Pulmonary artery endothelial cell (primary cell): Measurements from ENCODE around the gene CAMKK1. TPM values are rescaled to one million over a fixed set of nuclear protein-coding genes. Genes with fewer than 3 reads are reported as not detected.
A peak's percentile ranks its signal among the peaks of the same experiment; 100 is the strongest.
"Not testable (repeated sequence)": the region's sequence is repeated elsewhere in the genome, so short reads cannot be mapped to it uniquely, and the experiment has no call there.

Source experiments
- DNase-seq: peaks from one replicate; pipeline ENCODE4 v3.0.0-alpha.2; 2011; ENCODE audit warnings: low read depth, low spot score
- total RNA-seq: library from RNA; depleted of rRNA; stranded (reverse); fragments of >200 nt; gene quantifications from 2 replicates; pipeline ENCODE4 v1.2.3, GENCODE V29; 2014

Gene CAMKK1
- total RNA-seq, 1 donor from 2014 or later: 3.4 TPM

DNA sequence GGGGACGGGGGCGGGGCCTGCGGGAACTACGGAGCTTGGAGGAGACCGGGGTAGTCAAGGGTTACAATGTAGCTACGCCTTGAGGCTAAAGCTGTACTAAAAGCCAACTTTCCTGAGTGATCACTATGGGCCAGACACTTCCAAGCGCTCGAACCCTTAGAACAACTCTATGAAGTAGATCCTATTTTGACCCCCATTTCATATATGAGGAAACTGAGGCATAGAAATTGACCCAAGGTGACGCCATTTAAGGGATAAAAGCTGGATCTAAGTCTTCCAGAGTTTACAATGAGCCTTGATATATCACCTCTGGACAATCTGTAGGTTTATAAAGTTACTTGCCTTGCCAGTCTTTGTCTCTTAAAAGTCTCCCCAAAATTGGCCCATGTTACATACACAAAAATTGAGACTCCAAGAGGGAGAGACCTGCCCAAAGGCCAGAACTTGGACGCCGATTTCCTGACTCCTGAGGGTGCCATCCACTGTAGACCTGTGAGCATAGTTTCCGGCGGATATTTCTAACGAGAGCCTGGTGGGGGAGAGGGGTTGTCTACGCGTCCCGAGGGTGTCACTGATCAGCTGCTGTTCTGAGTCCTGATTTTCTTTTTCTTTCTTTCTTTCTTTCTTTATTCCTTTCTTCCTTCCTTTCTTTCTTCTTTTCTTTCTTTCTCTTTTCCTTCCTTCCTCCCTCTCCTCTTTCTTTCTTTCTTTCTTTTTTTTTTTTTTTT is 46.3 kb downstream of the CAMKK1 start:
- DNase-seq: no peak

DNA sequence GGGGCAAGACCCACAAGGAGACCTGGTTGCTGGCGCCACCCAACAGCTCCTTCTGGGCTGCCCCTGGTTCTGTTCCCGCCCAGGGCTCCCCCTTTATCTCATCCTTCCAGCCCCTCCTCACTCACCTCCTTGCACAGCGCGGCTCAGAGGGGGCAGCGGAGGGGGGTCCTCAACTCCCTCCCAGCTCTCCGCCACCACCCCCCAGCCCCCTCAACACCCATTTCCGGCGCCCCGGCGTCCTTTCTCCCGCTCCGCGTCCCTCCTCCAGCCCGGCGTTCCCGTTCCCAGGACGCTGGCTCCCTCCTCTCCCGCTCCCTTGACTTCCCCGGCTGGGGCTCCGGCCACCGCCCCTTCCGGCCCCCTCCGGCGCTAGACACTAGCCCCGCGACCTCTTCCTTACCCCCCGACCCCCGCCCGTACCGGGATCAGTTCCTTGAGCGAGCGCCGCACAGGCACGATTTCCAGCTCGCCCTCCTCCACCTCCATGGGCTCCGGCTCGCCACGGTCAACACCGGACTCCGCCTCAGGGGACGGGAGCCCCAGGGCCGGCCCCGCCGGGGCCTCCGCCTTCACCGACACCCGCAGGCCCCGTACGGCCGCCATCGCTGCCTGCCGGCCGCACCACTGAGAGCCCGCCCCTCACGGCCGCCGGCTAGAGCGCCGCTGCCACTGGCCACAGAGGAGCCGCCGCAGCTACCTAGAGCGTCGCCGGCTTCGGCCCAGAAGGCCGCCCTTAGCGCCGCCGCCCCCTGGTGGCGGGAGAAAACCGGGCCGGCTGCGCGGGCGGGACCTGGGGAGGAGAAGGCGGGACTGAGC is 47.0 kb downstream of the CAMKK1 start, which contains the start of gene NCBP3:
Gene NCBP3 (minus strand): TSS at position 626 of the 816 bp plus-strand sequence. CDS start 23 bp downstream, at position 603.
- peak; percentile 84 for DNase-seq

DNA sequence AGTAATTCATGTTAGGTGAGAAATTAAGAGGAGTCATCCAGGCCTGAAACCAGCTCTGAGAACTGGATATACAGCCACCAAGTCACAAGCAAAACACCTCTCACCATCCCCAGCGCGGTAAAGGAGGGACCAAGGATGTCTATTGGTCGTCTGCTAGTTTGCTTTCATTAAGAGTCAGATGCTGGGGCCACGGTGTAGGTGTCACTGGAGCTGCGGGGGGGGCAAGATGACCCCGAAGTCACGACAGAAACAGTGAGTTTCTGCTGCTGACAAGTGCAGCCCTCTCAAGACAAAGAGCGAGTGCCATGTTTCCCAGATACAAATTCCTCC is 47.6 kb downstream of the CAMKK1 start:
- DNase-seq: no peak

DNA sequence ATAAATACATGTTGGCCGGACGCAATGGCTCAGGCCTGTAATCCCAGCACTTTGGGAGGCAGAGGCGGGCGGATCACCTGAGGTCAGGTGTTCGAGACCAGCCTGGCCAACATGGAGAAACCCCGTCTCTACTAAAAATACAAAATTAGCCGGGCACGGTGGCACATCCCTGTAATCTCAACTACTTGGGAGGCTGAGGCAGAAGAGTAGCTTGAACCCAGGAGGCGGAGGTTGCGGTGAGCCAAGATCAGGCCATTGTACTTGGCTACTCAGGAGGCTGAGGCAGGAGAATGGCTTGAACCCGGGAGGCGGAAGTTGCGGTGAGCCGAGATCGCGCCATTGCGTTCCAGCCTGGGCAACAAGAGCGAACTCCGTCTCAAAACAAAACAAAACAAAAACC is 48.3 kb downstream of the CAMKK1 start:
- DNase-seq: not testable (repeated sequence)

DNA sequence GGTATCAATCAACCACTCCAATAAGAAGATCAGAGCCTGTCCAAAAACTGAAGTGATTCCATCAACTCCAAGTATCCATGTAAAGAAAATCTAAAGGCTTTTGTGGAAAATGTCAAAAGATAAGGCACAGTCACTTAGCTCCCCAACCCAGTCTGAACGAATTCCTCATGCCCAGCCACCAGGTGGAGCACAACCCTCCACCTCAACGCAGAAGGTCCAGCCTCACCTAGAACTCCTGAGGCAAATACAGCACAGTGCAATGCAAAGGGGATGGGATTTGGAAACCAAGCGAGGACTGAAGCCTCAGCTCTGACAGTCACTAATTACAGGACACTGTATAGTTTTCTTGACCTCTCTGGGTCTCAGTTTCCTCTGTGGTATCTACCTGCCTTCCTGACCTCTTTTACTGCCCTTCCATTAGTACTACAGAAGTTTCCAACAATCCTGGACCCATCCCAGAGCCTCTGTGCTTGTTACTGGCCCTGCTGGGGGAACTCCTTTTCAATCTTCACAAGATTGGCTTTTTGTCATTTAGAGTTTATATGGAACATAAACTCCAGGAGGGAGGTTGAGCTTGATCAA is 48.8 kb downstream of the CAMKK1 start:
- no peak for DNase-seq

DNA sequence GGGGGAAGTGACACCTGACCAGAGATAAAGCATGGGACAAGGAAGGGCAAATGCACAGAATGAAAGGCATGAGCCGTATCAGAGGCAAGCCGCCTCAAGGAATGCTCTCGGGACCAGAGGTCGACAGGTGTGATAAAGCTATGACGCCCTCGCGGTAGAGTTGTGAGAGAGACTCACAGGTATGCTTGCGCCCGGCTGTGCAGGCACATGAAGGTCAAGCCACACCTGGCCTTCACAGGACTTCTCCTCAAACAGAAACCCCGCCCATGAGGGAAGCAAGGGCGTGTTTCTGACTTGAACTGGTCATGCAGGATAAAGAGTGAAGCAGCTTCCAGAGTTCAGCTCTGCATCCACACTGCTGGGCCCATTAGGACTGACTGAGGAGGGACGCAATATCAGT is 54.6 kb downstream of the CAMKK1 start:
- no peak for DNase-seq

DNA sequence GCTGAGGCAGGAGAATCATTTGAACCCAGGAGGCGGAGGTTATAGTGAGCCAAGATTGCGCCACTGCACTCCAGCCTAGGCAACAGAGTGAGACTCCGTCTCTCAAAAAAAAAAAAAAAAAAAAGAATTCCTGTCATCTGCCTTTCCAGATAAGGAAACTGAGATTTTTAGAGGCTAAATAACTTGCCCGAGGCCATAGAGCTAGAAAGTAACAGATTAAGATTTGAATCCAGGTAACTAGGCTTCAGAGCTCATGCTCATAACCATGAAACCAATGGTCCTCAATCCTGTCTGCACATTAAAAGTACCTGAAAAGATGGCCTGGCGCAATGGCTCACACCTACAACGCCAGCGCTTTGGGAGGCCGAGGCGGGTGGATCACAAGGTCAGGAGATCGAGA is 56.3 kb downstream of the CAMKK1 start:
- no peak for DNase-seq

DNA sequence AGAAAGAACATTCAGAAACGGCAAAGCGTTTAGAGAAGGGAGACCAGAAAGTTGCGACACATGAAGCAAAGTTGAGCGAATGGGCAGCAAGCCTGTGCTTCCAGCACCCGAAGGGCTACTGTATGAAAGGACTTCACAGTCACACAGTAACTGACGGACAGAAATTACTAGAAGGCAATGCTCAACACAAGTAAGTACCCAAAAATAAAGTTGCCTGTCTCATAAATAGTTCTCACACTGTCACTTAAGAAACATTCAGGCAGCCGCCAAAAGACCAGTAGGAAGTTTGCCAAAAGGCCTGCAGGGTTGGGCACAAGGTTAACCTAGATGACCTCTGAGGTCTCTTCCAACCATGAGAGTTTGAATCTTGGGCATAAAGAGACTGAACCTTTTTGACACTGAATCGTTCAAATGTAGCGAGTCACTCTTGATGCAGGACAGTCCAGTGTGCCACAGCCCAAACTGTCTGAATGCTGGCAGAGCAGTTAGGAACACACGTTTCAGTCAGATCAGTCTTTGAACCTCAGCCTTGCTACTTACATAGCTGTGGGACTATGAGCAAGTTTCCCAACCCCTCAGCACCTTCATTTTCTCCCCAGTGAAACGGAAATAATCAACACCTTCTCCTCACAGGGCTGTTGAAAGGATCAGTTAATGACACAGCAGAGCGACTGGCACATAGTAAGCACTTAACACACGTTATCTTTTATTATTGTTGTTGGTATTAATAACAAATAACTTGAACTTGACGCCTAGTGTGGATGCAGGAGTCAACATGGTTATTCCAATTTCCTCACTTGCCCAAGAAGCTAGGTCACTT is 57.2 kb downstream of the CAMKK1 start:
- DNase-seq: no peak

DNA sequence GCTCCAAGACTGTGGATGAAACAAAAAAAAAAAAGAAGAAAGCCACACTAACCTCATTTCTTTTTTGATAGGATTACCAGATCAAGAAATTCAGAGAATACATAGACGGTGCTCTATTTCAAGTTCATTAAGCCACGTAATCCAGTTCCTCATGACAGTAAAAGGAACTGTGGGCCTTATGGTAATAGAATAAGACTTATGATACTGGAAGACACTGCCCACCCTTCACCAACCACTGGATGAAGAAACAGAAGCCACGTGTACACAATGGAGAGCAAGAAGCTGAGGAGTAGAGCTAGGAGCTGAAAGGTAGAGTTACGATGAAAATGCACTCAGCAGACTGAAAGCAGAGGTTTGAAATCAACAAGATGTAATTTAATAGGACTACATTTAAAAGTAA is 58.0 kb downstream of the CAMKK1 start:
- DNase-seq: no peak

DNA sequence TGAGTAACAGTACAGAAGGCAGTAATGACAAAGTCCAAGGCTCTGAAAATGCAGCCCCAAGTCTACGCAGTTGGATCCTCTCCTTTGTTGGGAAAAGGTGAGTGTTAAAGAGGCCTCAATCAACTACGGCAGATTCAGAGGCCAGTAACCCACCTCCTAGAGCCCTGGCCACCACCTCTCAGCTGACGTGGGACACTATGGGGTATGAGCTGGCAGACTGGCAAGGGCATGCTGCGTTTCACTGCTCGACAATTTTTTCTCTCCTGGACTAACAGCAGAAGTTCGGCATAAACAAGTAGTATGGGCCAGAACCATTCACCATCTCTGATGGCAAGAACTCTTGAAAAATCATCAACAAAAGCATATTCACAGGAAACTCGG is 64.0 kb downstream of the CAMKK1 start:
- no peak for DNase-seq

DNA sequence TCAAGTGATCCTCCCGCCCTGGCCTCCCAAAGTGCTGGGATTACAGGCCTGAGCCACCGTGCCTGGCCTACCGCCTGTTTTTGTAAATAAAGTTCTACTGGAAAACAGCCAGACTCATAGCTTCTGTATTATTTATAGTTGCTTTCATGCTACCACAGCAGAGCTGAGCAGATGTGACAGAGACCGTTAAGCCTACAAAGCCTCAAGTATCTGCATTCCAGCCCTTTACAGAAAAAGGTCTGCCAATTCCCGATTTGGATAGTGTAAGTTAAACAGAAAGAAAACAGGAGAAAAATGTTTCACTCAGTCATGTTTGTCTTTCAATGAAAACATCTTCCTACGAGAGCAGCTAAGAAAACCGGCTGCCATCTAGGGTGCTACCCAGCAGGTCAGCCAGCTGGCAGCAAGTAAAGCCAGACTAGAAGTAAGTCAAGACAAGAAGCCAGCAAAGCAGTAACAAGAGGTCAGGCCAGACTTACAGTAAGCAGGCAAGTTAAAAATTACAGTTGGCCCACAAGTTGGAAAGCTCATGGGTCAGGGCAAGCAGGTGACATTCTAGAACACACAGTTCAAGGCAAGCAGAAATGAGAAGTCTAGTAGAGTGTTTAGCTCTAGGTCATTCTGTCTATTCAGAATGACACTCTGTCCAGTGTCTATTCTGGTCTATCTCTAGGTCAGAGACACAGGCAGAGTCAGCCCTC is 64.6 kb downstream of the CAMKK1 start:
- no peak for DNase-seq

DNA sequence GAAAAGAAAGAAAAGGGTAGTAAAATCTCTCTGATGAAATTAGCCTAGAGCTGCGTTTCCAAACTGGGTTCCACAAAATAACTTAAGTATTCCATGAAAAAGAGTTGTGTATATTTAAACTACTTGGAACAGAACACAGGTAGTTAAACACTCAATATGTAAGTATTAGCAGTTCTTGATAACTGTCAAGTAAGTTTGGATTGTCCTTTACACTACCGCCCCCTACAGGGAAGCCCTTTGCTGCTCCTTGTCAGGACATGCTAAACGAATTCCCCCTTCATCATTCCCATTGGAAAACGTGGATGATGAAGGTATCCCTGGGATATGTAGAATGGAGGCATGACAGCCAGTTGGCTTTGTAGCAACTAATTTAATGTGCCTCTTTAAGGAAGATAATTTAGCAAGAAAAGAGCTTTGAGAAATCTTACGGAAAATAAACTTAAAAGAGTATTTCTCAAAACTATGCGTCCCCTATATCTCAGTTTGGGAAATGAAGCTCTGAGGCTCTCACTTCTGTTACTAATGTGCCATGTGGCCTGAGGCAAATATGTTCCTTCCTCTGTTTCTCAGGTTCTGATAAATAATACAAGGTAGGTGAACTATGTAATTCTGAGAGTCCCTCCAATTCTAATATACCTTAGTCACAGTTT is 65.6 kb downstream of the CAMKK1 start:
- peak; percentile 45 for DNase-seq

DNA sequence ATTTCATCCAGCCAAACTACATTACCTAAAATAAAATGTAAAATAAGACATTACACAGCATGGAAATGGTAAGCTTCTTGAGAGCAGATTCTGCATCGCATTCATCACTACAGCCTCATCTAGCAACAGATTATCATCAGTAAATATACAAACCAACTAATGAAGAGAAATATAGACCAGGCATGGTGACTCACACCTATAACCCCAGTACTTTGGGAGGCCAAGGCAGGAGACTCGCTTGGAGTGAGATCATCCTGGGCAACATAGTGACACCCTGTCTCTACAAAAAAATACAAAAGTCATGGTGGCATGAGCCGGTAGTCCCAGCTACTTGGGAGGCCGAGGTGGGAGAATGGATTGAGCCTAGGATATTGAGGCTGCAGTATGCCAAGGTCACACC is 66.7 kb downstream of the CAMKK1 start:
- no peak for DNase-seq

DNA sequence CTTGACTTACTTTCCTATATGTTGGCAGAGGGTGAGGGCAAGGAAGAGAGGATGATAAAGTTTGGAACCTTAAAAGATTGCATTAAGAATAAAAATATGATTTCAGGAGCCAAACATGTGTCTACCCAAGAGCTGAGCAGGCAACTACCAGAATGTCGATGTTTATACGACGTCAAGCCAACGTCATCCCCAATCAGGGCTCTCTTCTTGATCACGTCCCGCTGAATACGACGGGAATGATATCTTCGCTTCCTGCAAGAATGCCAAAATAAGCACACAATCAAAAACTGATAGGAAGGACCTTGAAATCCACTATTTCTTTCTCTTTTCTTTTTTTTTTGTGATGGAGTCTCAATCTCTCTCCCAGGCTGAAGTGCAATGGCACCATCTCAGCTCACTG is 71.8 kb downstream of the CAMKK1 start:
- DNase-seq: no peak

DNA sequence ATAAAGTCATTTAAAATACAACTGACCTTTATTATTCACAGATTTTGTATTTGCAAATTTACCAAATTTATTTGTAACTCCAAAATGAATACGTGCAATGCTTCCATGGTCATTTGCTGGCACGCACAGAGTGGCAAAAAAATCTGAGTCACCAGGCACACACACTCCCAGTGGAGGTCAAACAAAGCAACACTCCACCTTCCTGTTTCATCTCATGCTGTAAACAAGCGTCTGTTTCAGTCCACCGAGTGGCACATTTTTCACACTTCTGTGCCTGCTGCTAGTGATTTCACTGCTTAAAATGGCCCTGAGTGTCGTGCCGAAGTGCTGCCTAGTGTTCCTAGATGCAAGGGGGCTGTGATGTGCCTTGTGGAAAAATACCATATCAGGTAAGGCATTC is 74.1 kb downstream of the CAMKK1 start:
- peak; percentile 49 for DNase-seq

DNA sequence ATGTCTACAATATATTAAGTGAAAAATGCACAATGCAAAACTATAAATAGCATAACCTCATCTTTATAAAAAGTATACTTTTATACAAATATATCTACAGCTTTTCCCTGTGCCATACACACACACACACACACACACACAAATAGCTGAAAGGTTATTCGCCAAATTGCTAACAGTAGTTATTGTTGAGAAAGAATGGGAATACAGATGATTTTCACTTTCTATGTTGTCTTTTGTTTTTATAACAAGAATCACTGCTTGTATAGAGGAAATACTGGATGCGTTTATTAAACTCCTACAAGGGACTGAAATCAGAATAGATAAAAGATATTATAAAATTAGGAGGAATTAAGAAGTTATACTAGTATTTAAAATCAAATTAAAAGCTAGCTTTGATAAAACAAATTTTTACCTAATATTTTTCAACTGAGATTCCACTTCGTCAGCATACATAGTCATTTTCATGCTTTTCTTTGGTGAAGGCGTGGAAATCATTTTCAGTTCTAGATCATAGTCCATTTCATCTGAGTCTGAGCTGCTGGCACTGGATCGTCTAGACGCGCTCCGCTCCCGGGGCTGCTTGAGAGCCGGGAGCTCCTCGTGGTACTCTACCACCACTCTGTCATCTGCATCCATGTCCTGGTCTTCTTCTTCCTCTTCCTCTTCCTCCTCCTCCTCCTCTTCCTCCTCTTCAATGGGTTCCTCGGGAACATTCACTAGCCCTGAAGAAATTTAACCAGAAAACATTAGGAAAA is 74.8 kb downstream of the CAMKK1 start:
- DNase-seq: no peak

DNA sequence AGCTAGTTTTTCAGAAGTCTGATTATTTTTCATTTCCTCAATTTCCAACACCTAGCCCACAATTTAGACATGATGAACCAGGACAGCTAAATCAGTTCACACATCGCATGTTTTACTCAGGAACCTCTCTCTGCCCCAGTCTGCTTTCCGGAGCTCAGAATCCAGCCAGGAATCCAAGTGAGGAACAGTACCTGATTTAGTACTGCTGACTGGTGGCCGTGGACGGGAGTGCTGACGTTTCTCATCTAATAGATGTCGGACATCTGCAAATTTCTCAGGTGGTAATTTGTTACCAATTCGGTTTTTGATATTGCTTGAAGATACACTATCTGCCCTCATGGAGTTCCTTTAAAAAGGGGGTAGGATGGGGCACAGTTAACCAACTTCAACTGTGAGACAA is 76.9 kb downstream of the CAMKK1 start:
- no peak for DNase-seq

DNA sequence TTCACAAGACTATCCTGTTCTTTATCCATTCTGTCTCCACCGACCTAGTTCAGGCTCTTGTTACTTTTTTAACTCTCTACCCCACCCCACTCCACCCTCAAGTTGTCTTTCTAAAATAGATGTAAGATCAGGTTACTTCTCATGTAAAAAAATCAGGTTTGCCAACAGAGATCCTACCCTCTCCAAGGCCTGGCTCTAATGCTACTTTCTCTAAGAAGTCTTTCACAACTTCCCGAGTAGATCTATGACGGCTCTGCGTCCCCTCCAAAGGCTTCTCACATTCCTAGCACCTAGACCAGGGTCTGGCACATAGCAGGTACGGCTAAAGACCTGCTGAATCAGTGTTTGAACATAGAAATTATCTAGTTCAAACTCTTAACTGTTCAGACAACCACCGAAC is 77.7 kb downstream of the CAMKK1 start:
- no peak for DNase-seq

DNA sequence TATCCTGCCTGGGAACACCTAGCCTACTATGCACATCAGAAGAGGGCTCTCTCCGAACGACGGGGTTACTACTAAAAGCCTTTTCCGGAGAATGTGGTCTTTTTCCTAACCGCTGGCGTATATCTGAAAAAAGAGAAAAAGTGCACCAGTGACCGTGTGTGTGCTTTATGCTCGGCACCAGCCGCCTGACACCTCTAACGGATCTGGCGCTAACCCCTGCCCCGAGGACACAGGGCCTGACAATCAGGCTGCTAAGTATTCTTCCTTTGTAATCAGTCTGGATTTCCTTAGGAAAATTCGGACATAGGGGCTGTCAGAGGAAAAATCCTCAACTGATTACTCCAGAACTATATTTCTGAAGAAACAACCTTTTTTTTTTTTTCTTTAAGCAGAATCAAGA is 78.5 kb downstream of the CAMKK1 start:
- DNase-seq: no peak

DNA sequence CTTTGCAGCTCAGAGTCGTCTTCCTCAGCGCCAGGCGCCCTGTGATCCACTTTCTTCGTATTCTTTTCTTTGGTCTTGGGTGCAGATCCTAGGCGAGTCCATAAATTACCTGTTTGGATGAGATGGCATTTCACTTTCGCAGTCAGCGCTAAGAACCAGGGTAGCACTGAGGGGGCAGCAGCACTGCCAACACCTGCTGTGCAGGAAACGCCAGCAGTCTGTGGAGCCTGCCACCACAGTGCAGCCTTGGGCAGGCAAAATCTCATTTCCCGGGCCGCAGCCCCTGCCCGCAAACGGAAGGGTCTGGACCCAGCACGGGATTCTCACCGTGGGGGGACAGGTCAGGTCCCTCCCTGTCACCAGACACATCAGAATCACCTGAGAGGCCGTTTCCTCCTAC is 79.7 kb downstream of the CAMKK1 start:
- DNase-seq: no peak
